ENCODE measurements around the gene GMPPA.
A peak's percentile ranks its signal among the peaks of the same experiment; 100 is the strongest.

GMPPA gene

GRCh38 chr2:219453671-219454590 lies 44.8 kb upstream of the GMPPA start:
- no peak overlapping the region for H3K4me3 ChIP-seq (ENCODE audit: low read depth, low read length)
- TF ChIP-seq CTCF (IDR thresholded peaks at IDR 0.05; ENCODE audit: low read depth, low read length) (no peak), POLR2A (IDR thresholded peaks at IDR 0.05; ENCODE audit: extremely low read depth, insufficient read length) (no peak), MYC (IDR thresholded peaks at IDR 0.05; ENCODE audit: low read depth, low read length) (no peak), MAX (IDR thresholded peaks at IDR 0.05; ENCODE audit: low read depth, low read length) (no peak)
- DNase-seq (ENCODE audit: low read depth), result no peak

- peak; percentile 92 for DNase-seq (ENCODE audit: low read depth)
- TF ChIP-seq POLR2A (IDR thresholded peaks at IDR 0.05; ENCODE audit: extremely low read depth, insufficient read length) (no peak), MYC (IDR thresholded peaks at IDR 0.05; ENCODE audit: low read depth, low read length) (no peak), CTCF (IDR thresholded peaks at IDR 0.05; ENCODE audit: low read depth, low read length) (no peak), MAX (IDR thresholded peaks at IDR 0.05; ENCODE audit: low read depth, low read length) (no peak)
- no peak overlapping the region for H3K4me3 ChIP-seq (ENCODE audit: low read depth, low read length)
Measured at GRCh38 chr2:219455581-219455980, 43.1 kb upstream of the GMPPA start.

- TF ChIP-seq CTCF (IDR thresholded peaks at IDR 0.05; ENCODE audit: low read depth, low read length) (peak; percentile 62), MAX (IDR thresholded peaks at IDR 0.05; ENCODE audit: low read depth, low read length) (peak; percentile 37; the same call in 1 of the 2 replicates), POLR2A (IDR thresholded peaks at IDR 0.05; ENCODE audit: extremely low read depth, insufficient read length) (no peak)
- no peak overlapping the region for H3K4me3 ChIP-seq (ENCODE audit: low read depth, low read length)
- peak; percentile 77 for DNase-seq (ENCODE audit: low read depth)
Measured at GRCh38 chr2:219457784-219458369, 40.8 kb upstream of the GMPPA start.

GRCh38 chr2:219458996-219459395 lies 39.7 kb upstream of the GMPPA start:
- no peak for DNase-seq (ENCODE audit: low read depth)
- no peak overlapping the region for H3K4me3 ChIP-seq (ENCODE audit: low read depth, low read length)
- no peak for TF ChIP-seq MYC (IDR thresholded peaks at IDR 0.05; ENCODE audit: low read depth, low read length)
- no peak for TF ChIP-seq POLR2A (IDR thresholded peaks at IDR 0.05; ENCODE audit: extremely low read depth, insufficient read length)
- TF ChIP-seq MAX (IDR thresholded peaks at IDR 0.05; ENCODE audit: low read depth, low read length), result no peak

GRCh38 chr2:219459460-219460311 lies 39.0 kb upstream of the GMPPA start:
- no peak overlapping the region for H3K4me3 ChIP-seq (ENCODE audit: low read depth, low read length)
- TF ChIP-seq MYC (IDR thresholded peaks at IDR 0.05; ENCODE audit: low read depth, low read length), result peak; percentile 7; the same call in 1 of the 2 replicates
- TF ChIP-seq POLR2A (IDR thresholded peaks at IDR 0.05; ENCODE audit: extremely low read depth, insufficient read length), result no peak
- peak; percentile 98 for TF ChIP-seq CTCF (IDR thresholded peaks at IDR 0.05; ENCODE audit: low read depth, low read length)
- peak; percentile 63 for TF ChIP-seq MAX (IDR thresholded peaks at IDR 0.05; ENCODE audit: low read depth, low read length)
- peak; percentile 77 for DNase-seq (ENCODE audit: low read depth)
